Epithelial cell of umbilical artery (primary cell): Measurements from ENCODE around the gene TMED5. TPM values are rescaled to one million over a fixed set of nuclear protein-coding genes. Genes with fewer than 3 reads are reported as not detected.

Source experiments
- total RNA-seq: library from RNA; depleted of rRNA; stranded (reverse); fragments of >200 nt; gene quantifications from 2 replicates; pipeline ENCODE4 v1.2.3, GENCODE V29; 2014

The TMED5 gene
- 44.4 and 46.4 TPM in 2 replicates for total RNA-seq

GRCh38 chr1:93179886-93180722, at the start of gene TMED5:
TMED5 (minus strand) TSS chr1:93180413; CDS start chr1:93180242, 171 bp downstream.

GRCh38 chr1:93180723-93181613, 755 bp upstream of the TMED5 start, which contains the start of gene CCDC18:
CCDC18 (plus strand) TSS chr1:93180724; CDS start chr1:93183362, 2,638 bp downstream.

Other genes with a start within 250 kb of the TMED5 start
- 0.65 and 0.76 TPM in 2 replicates for gene DIPK1A, start 219.0 kb downstream of the TMED5 start, total RNA-seq
- 39.3 and 41.2 TPM in 2 replicates for gene MTF2, start 101.1 kb downstream of the TMED5 start, total RNA-seq
- 9.1 and 18.8 TPM in 2 replicates for gene CCDC18, start 311 bp upstream of the TMED5 start, total RNA-seq
- 28.6 and 59.4 TPM in 2 replicates for gene DR1, start 165.5 kb upstream of the TMED5 start, total RNA-seq